H1 (cell line): ENCODE results near the gene CD52.

Source experiments
- CBX8 ChIP-seq: fragments of 300-800, 300-1000 bp; sonication (generic); IDR thresholded peaks from 2 replicates; pipeline ENCODE4 v1.7.1; 2016; ENCODE audit warnings: low read depth, low read length, borderline replicate concordance
- GTF2F1 ChIP-seq: IDR thresholded peaks from 2 replicates; pipeline ENCODE4 v1.6.1; 2012; ENCODE audit warnings: low read depth, low read length, improper control_type of control experiment, borderline replicate concordance
- POLR2A ChIP-seq, 2 experiments: IDR thresholded peaks; 1 replicate in 1 of 2; 2 replicates in 1 of 2; pipeline ENCODE4 v1.6.1; 2011; ENCODE audit warnings: low read depth in 2 of 2, low read length in 2 of 2, mild to moderate bottlenecking in 2 of 2; ENCODE audit errors: control extremely low read depth in 1 of 2
- POLR2AphosphoS5 ChIP-seq: IDR thresholded peaks from 2 replicates; pipeline ENCODE4 v1.6.1; 2011; ENCODE audit warnings: low read depth, low read length
- SP1 ChIP-seq: IDR thresholded peaks from 2 replicates; pipeline ENCODE4 v1.6.1; 2011; ENCODE audit warnings: low read depth, low read length
- TAF1 ChIP-seq: IDR thresholded peaks from 2 replicates; pipeline ENCODE4 v1.6.1; 2011; ENCODE audit warnings: mild to moderate bottlenecking, low read depth, low read length

- TF ChIP-seq POLR2A (IDR thresholded peaks at IDR 0.05; ENCODE audit: control extremely low read depth in 1 of 2, low read depth in 2 of 2, low read length in 2 of 2) = no peak
- TF ChIP-seq CBX8 = no peak
- TF ChIP-seq SP1 = no peak
- TF ChIP-seq GTF2F1 = no peak
- TF ChIP-seq POLR2AphosphoS5 = no peak
- TF ChIP-seq TAF1 = no peak
These were observed 19.9 kb downstream of the CD52 start for GRCh38 chr1:26337625-26338024.
